MM.1S (cell line): ENCODE results near the gene RAB7A.
A peak's percentile ranks its signal among the peaks of the same experiment; 100 is the strongest.

ENCODE experiments used
- DNase-seq: peaks from one replicate; pipeline ENCODE4 v3.0.0-alpha.2; 2015
- H2AFZ ChIP-seq: fragments of 300-600 bp; sonication (generic); 2 replicates; pipeline ENCODE4 v1.6.0; 2016; ENCODE audit warnings: antibody characterized with exemption, low read length
- H3F3A ChIP-seq: fragments of 300-600 bp; sonication (generic); 2 replicates; pipeline ENCODE4 v1.6.1; 2016; ENCODE audit warnings: mild to moderate bottlenecking, antibody characterized with exemption, low read length, moderate library complexity, mixed read lengths; ENCODE audit not compliant: insufficient read depth
- H3K27ac ChIP-seq: fragments of 300-600 bp; sonication (generic); 2 replicates; pipeline ENCODE4 v1.5.1; 2016; ENCODE audit warnings: mild to moderate bottlenecking, low read length
- H3K27me3 ChIP-seq: fragments of 300-600 bp; sonication (generic); replicated peaks from 2 replicates; pipeline ENCODE4 v1.6.0; 2016; ENCODE audit warnings: low read length; ENCODE audit not compliant: insufficient read depth
- H3K36me3 ChIP-seq: fragments of 300-600 bp; sonication (generic); replicated peaks from 2 replicates; pipeline ENCODE4 v1.6.1; 2016; ENCODE audit warnings: mild to moderate bottlenecking, low read length, mixed read lengths; ENCODE audit not compliant: insufficient read depth
- H3K4me1 ChIP-seq: fragments of 300-600 bp; sonication (generic); 2 replicates; pipeline ENCODE4 v1.6.1; 2016; ENCODE audit warnings: low read length, mixed read lengths
- H3K4me2 ChIP-seq: fragments of 300-600 bp; sonication (generic); 2 replicates; pipeline ENCODE4 v1.6.0; 2016; ENCODE audit warnings: low read depth, low read length
- H3K4me3 ChIP-seq: fragments of 300-600 bp; sonication (generic); 2 replicates; pipeline ENCODE4 v1.5.1; 2016; ENCODE audit warnings: low read length, mixed read lengths
- H3K79me2 ChIP-seq: fragments of 300-600 bp; sonication (generic); 2 replicates; pipeline ENCODE4 v1.6.1; 2016; ENCODE audit warnings: mixed run types, low read length, mixed read lengths
- H3K9ac ChIP-seq: fragments of 300-600 bp; sonication (generic); 2 replicates; pipeline ENCODE4 v1.6.1; 2016; ENCODE audit warnings: low read length, mixed read lengths
- H3K9me2 ChIP-seq: fragments of 300-600 bp; sonication (generic); replicated peaks from 2 replicates; pipeline ENCODE4 v1.6.1; 2016; ENCODE audit warnings: mild to moderate bottlenecking, low read length, mixed read lengths; ENCODE audit not compliant: insufficient read depth
- H3K9me3 ChIP-seq: fragments of 300-600 bp; sonication (generic); replicated peaks from 2 replicates; pipeline ENCODE4 v1.6.1; 2016; ENCODE audit warnings: mild to moderate bottlenecking, low read length, mixed read lengths; ENCODE audit not compliant: insufficient read depth
- H4K20me1 ChIP-seq: fragments of 300-600 bp; sonication (generic); 2 replicates; pipeline ENCODE4 v1.6.1; 2016; ENCODE audit warnings: mild to moderate bottlenecking, low read length, moderate library complexity, mixed read lengths; ENCODE audit not compliant: insufficient read depth
- EZH2 ChIP-seq: fragments of 300-600 bp; sonication (generic); optimal IDR thresholded peaks from 2 replicates; pipeline ENCODE3; 2017; ENCODE audit warnings: low read depth, mild to moderate bottlenecking, antibody characterized with exemption, low read length, mixed read lengths
- EZH2phosphoT487 ChIP-seq: fragments of 300-600 bp; sonication (generic); IDR thresholded peaks from 2 replicates; pipeline ENCODE4 v1.6.1; 2018; ENCODE audit warnings: antibody characterized with exemption, low read length
- TF ChIP-seq, protein P1 (sequence below): fragments of 300-600 bp; sonication (generic); IDR thresholded peaks from 2 replicates; pipeline ENCODE4 v1.5.1; 2016; ENCODE audit warnings: antibody characterized with exemption, low read length, mixed read lengths

RAB7A gene

DNA sequence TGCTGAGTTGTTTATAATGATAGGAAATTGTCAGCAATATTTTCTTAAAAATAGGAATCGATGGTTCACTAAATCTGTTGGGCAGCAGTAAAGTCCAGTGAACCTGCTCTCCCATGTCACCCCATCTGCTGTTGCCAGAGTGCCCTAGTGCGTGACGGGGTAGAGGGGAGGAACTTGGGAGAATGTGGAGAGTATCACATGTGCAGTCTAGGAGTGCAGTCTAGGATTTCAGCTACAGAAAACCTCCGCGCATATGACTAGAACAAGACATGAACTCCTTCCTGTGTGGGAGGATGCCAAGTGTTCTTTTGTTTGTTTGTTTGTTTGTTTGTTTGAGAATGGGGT lies 78.8 kb downstream of the RAB7A start:
- Histone ChIP-seq H3K79me2 (peaks cover 66% of the 10 kb centered on the region), H2AFZ (no peak overlapping the region), H3K27me3 (no peaks in the 10 kb centered on the region), H3K36me3 (0 out of 2 replicates have a peak, but pooled peaks cover 5% of the 10 kb centered on the region), H3F3A (peaks cover 11% of the 10 kb centered on the region), H3K4me2 (peak overlapping the region; percentile 62; the same call in 1 of the 2 replicates), H3K4me3 (no peak overlapping the region), H3K27ac (no peak overlapping the region), H3K4me1 (peaks cover 27% of the 10 kb centered on the region), H3K9ac (no peak overlapping the region), H3K9me2 (no peaks in the 10 kb centered on the region), H4K20me1 (no peaks in the 10 kb centered on the region), H3K9me3 (no peaks in the 10 kb centered on the region)
- no peak for DNase-seq
- TF ChIP-seq EZH2 (no peak), EZH2phosphoT487 (no peak)
- TF ChIP-seq, protein P1, sequence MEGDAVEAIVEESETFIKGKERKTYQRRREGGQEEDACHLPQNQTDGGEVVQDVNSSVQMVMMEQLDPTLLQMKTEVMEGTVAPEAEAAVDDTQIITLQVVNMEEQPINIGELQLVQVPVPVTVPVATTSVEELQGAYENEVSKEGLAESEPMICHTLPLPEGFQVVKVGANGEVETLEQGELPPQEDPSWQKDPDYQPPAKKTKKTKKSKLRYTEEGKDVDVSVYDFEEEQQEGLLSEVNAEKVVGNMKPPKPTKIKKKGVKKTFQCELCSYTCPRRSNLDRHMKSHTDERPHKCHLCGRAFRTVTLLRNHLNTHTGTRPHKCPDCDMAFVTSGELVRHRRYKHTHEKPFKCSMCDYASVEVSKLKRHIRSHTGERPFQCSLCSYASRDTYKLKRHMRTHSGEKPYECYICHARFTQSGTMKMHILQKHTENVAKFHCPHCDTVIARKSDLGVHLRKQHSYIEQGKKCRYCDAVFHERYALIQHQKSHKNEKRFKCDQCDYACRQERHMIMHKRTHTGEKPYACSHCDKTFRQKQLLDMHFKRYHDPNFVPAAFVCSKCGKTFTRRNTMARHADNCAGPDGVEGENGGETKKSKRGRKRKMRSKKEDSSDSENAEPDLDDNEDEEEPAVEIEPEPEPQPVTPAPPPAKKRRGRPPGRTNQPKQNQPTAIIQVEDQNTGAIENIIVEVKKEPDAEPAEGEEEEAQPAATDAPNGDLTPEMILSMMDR, result no peak

GRCh38 chr3:128805772-128806171 lies 79.8 kb downstream of the RAB7A start:
- TF ChIP-seq EZH2phosphoT487 (no peak), EZH2 (no peak)
- TF ChIP-seq, protein P1, result no peak
- no peak overlapping the region for H3K4me2 ChIP-seq
- H3K27me3 ChIP-seq, result no peaks in the 10 kb centered on the region
- no peak for DNase-seq
- H2AFZ ChIP-seq, result no peak overlapping the region
- no peaks in the 10 kb centered on the region for H4K20me1 ChIP-seq
- H3K9ac ChIP-seq, result no peak overlapping the region
- H3K36me3 ChIP-seq, result 0 out of 2 replicates have a peak, but pooled peaks cover 7% of the 10 kb centered on the region
- peaks cover 20% of the 10 kb centered on the region for H3K4me1 ChIP-seq
- H3K9me3 ChIP-seq, result no peaks in the 10 kb centered on the region
- no peak overlapping the region for H3K4me3 ChIP-seq
- H3K79me2 ChIP-seq, result peaks cover 65% of the 10 kb centered on the region
- no peaks in the 10 kb centered on the region for H3K9me2 ChIP-seq
- H3K27ac ChIP-seq, result no peak overlapping the region
- H3F3A ChIP-seq, result peaks cover 4% of the 10 kb centered on the region; the same call in 1 of the 2 replicates

- no peak for DNase-seq
- no peaks in the 10 kb centered on the region for H3K9me3 ChIP-seq
- H3K27me3 ChIP-seq, result no peaks in the 10 kb centered on the region
- no peak overlapping the region for H3K9ac ChIP-seq
- H3F3A ChIP-seq, result peaks cover 4% of the 10 kb centered on the region; the same call in 1 of the 2 replicates
- no peak overlapping the region for H2AFZ ChIP-seq
- no peaks in the 10 kb centered on the region for H3K9me2 ChIP-seq
- H3K4me3 ChIP-seq, result no peak overlapping the region
- H4K20me1 ChIP-seq, result no peaks in the 10 kb centered on the region
- no peak overlapping the region for H3K27ac ChIP-seq
- no peak for TF ChIP-seq EZH2phosphoT487
- H3K36me3 ChIP-seq, result 0 out of 2 replicates have a peak, but pooled peaks cover 7% of the 10 kb centered on the region
- no peak overlapping the region for H3K4me2 ChIP-seq
- H3K4me1 ChIP-seq, result peaks cover 17% of the 10 kb centered on the region
- peaks cover 57% of the 10 kb centered on the region for H3K79me2 ChIP-seq
Observed at GRCh38 chr3:128806588-128806987, 80.6 kb downstream of the RAB7A start.

DNA sequence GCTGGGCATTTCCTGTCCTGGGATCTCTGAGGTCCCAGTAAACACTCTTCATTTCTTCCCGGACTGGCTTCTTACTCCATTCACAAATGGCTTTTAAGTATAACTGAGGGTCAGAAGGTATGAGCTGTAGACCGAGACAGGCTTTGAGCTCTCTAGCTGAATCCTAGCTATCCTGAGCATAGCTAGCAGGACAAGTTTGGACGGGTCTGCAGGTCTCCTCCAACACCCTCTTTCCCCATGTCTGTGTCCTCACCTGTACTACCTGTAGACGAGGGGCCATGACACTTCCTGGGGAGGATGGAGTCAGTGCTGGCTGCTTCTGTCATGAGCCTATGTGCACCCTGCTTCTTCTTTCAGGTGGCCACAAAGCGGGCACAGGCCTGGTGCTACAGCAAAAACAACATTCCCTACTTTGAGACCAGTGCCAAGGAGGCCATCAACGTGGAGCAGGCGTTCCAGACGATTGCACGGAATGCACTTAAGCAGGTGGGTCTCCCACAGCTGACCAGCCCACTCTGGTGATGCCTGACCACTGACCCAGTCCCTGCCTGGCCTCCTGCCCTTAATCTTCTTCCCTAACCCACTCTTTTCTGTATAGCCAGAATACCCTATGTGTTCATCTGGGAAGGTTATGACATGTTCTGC lies 81.3 kb downstream of the RAB7A start:
- H3K27me3 ChIP-seq, result no peaks in the 10 kb centered on the region
- H3K4me1 ChIP-seq, result peaks cover 17% of the 10 kb centered on the region
- H3K4me2 ChIP-seq, result no peak overlapping the region
- no peak for DNase-seq
- no peak for TF ChIP-seq EZH2
- no peak for TF ChIP-seq EZH2phosphoT487
- TF ChIP-seq, protein P1, result no peak
- H3K4me3 ChIP-seq, result no peak overlapping the region
- H2AFZ ChIP-seq, result no peak overlapping the region
- no peaks in the 10 kb centered on the region for H3K9me3 ChIP-seq
- H3K79me2 ChIP-seq, result peaks cover 50% of the 10 kb centered on the region
- H3K9ac ChIP-seq, result no peak overlapping the region
- no peaks in the 10 kb centered on the region for H4K20me1 ChIP-seq
- no peaks in the 10 kb centered on the region for H3K9me2 ChIP-seq
- 0 out of 2 replicates have a peak, but pooled peaks cover 7% of the 10 kb centered on the region for H3K36me3 ChIP-seq
- H3K27ac ChIP-seq, result no peak overlapping the region
- H3F3A ChIP-seq, result peaks cover 4% of the 10 kb centered on the region; the same call in 1 of the 2 replicates
